Stomach (tissue), 9 donors: ENCODE results near the gene TRIM63. TPM values are rescaled to one million over a fixed set of nuclear protein-coding genes. Genes with fewer than 3 reads are reported as not detected.

Experiments used
- DNase-seq, 2 donors: peaks; one replicate each; pipeline versions ENCODE4 v3.0.0 to v3.0.0-alpha.2; 2013 to 2019
- H3K27ac ChIP-seq, 5 donors: fragments of 200-600 bp in 4 of 5; sonication (generic) in 4 of 5; one replicate each; pipeline ENCODE4 v1.5.1; 2013 to 2019; ENCODE audit warnings: mild to moderate bottlenecking in 1 of 5, moderate library complexity in 1 of 5
- H3K27me3 ChIP-seq, 3 donors: fragments of 200-600 bp; sonication (generic); one replicate each; pipeline ENCODE4 v1.5.1; 2017 to 2019; ENCODE audit warnings: mixed run types in 1 of 3
- H3K36me3 ChIP-seq, 4 donors: fragments of 200-600 bp; sonication (generic); 1 replicate in 3 of 4; 2 replicates in 1 of 4; pipeline ENCODE4 v1.5.1; 2016 to 2019
- H3K4me1 ChIP-seq, 4 donors: fragments of 200-600 bp; sonication (generic); one replicate each; pipeline ENCODE4 v1.5.1; 2016 to 2019
- H3K4me3 ChIP-seq, 4 donors: fragments of 200-600 bp; sonication (generic) in 3 of 4; one replicate each; pipeline ENCODE4 v1.5.1; 2016 to 2019; ENCODE audit warnings: mild to moderate bottlenecking in 1 of 4
- H3K9me3 ChIP-seq, 4 donors: fragments of 200-600 bp; sonication (generic); one replicate each; pipeline ENCODE4 v1.5.1; 2016 to 2019
- CTCF ChIP-seq, 7 experiments: fragments of 450-650 bp in 4 of 7; fragments of 200-600 bp in 3 of 7; sonication (generic) in 3 of 7; IDR thresholded peaks; one replicate each; pipeline ENCODE4 v1.5.1; 2016 to 2019; ENCODE audit warnings: antibody characterized with exemption in 7 of 7, control low read depth in 2 of 7, mild to moderate bottlenecking in 1 of 7
- EP300 ChIP-seq: sonication (generic); formaldehyde crosslinking; IDR thresholded peaks from one replicate; pipeline ENCODE4 v1.6.1; 2017; ENCODE audit warnings: antibody characterized with exemption
- POLR2A ChIP-seq, 4 donors: fragments of 450-650 bp; IDR thresholded peaks; one replicate each; pipeline ENCODE4 v1.6.1; 2016; ENCODE audit warnings: antibody characterized with exemption in 4 of 4, control low read depth in 2 of 4, mild to moderate bottlenecking in 1 of 4, moderate library complexity in 1 of 4
- POLR2AphosphoS5 ChIP-seq, 3 donors: sonication (generic); formaldehyde crosslinking; IDR thresholded peaks; one replicate each; pipeline ENCODE4 v1.6.1; 2016; ENCODE audit warnings: antibody characterized with exemption in 3 of 3
- WGBS, 5 donors: extraction: QIAGEN DNeasy Blood & Tissue Kit in 3 of 5; methylation state at CpG; one replicate each; pipeline versions ENCODE4 v1.1.5 to v1.1.7; 2013 to 2018; 5-methylcytosine and 5-hydroxymethylcytosine counted together
- intact Hi-C: fragments of 100-400 bp; cut with DNase I; formaldehyde crosslinking; loops from one replicate; pipeline ENCODE4 v1.15.1; 2023; ENCODE audit warnings: low total_unique reads
- polyA plus RNA-seq, 3 donors: library from polyadenylated mRNA; stranded (reverse); fragments of 200-250 nt; gene quantifications; one replicate each; pipeline ENCODE4 v1.2.3, GENCODE V29; 2013
- total RNA-seq, 5 donors: library from RNA; depleted of rRNA; stranded (reverse); fragments of >200 nt; gene quantifications; one replicate each; pipeline versions ENCODE4 v1.1.0 to v1.2.3, GENCODE V29; 2014 to 2016
- donor health status: healthy with polysubstance abuse.
- donor health status: Bipolar disorder and iron deficiency.
- donor health status: healthy.

The TRIM63 gene
- total and polyA plus RNA-seq, 8 donors: 0.37 to 6.0 (median 0.42) TPM; not detected in 4

GRCh38 chr1:26023826-26024225, 43.6 kb downstream of the TRIM63 start:
- Histone ChIP-seq H3K27me3 (no peaks in the 10 kb centered on the region), H3K4me1 (peaks cover 0 to 22% (median 10%) of the 10 kb centered on the region in 4 donors), H3K27ac (no peak overlapping the region), H3K9me3 (no peaks in the 10 kb centered on the region), H3K4me3 (no peak overlapping the region), H3K36me3 (no peaks in the 10 kb centered on the region)
- intact Hi-C loops: no loop called here
- WGBS, 5 donors: 84 to 91% (median 89%) methylated on average over 5 of the region's 5 CpGs
- TF ChIP-seq EP300 (no peak), CTCF (IDR thresholded peaks at IDR 0.05) (no peak)
- DNase-seq: no peak

GRCh38 chr1:26023009-26023408, 44.4 kb downstream of the TRIM63 start:
- no peaks in the 10 kb centered on the region for H3K36me3 ChIP-seq
- no peaks in the 10 kb centered on the region for H3K9me3 ChIP-seq
- no peak overlapping the region for H3K4me3 ChIP-seq
- intact Hi-C loops: no loop called here
- peaks cover 0 to 22% (median 10%) of the 10 kb centered on the region in 4 donors for H3K4me1 ChIP-seq
- DNase-seq: no peak
- H3K27me3 ChIP-seq: no peaks in the 10 kb centered on the region
- no peak overlapping the region for H3K27ac ChIP-seq
- 83 to 90% (median 86%) methylated on average over 11 to 13 of the region's 13 CpGs for WGBS, 5 donors
- TF ChIP-seq POLR2AphosphoS5 (IDR thresholded peaks at IDR 0.05): no peak
- no peak for TF ChIP-seq CTCF (IDR thresholded peaks at IDR 0.05)
- no peak for TF ChIP-seq POLR2A (IDR thresholded peaks at IDR 0.05)
- no peak for TF ChIP-seq EP300

- 54 to 81% (median 75%) methylated on average over 7 to 8 of the region's 8 CpGs for WGBS, 5 donors
- no peak for DNase-seq
- no peaks in the 10 kb centered on the region for H3K9me3 ChIP-seq
- H3K36me3 ChIP-seq: no peaks in the 10 kb centered on the region
- no peaks in the 10 kb centered on the region for H3K27me3 ChIP-seq
- intact Hi-C loops: no loop called here
- H3K4me1 ChIP-seq: peaks cover 0 to 26% (median 12%) of the 10 kb centered on the region in 4 donors
- TF ChIP-seq CTCF (IDR thresholded peaks at IDR 0.05) (no peak), POLR2AphosphoS5 (IDR thresholded peaks at IDR 0.05) (no peak), EP300 (no peak), POLR2A (IDR thresholded peaks at IDR 0.05) (no peak)
- H3K4me3 ChIP-seq: no peak overlapping the region
- H3K27ac ChIP-seq: no peak overlapping the region
Observed at GRCh38 chr1:26022404-26022779, 45.0 kb downstream of the TRIM63 start.

GRCh38 chr1:26021647-26022403, 45.6 kb downstream of the TRIM63 start, which contains the start of gene EXTL1:
EXTL1 (plus strand) TSS chr1:26021775; CDS start chr1:26022647, 872 bp downstream.
- no peaks in the 10 kb centered on the region for H3K9me3 ChIP-seq
- intact Hi-C loops: no loop called here
- H3K36me3 ChIP-seq: no peaks in the 10 kb centered on the region
- no peak for TF ChIP-seq CTCF (IDR thresholded peaks at IDR 0.05)
- TF ChIP-seq POLR2AphosphoS5 (IDR thresholded peaks at IDR 0.05): no peak
- TF ChIP-seq EP300: no peak
- TF ChIP-seq POLR2A (IDR thresholded peaks at IDR 0.05): no peak
- H3K27me3 ChIP-seq: no peaks in the 10 kb centered on the region
- peak within 1 kb of the TSS in 3 of 4 donors; percentile 6 to 26 (median 15) for H3K4me3 ChIP-seq
- WGBS, 5 donors: 34 to 47% (median 43%) methylated on average over 12 to 15 of the region's 15 CpGs
- no peak within 1 kb of the TSS for H3K27ac ChIP-seq
- DNase-seq: peak in 1 of 2 donors; percentile 81
- peaks cover 0 to 30% (median 15%) of the 10 kb centered on the region in 4 donors for H3K4me1 ChIP-seq
